HFFc6 (cell line): ENCODE measurements around the gene MACROH2A1. TPM values are rescaled to one million over a fixed set of nuclear protein-coding genes. Genes with fewer than 3 reads are reported as not detected.
A peak's percentile ranks its signal among the peaks of the same experiment; 100 is the strongest.

Experiments used
- DNase-seq: peaks from one replicate; pipeline ENCODE4 v3.0.0-alpha.2; 2018
- H3K27ac Mint-ChIP-seq: 2 replicates; pipeline ENCODE4 v1.8.0; 2020; ENCODE audit warnings: mild to moderate bottlenecking, mixed read lengths
- H3K27me3 Mint-ChIP-seq: 2 replicates; pipeline ENCODE4 v1.8.0; 2021; ENCODE audit warnings: mild to moderate bottlenecking, moderate library complexity, mixed read lengths; ENCODE audit not compliant: insufficient read depth
- H3K36me3 Mint-ChIP-seq: 2 replicates; pipeline ENCODE4 v1.8.0; 2021; ENCODE audit warnings: low read depth, mixed read lengths
- H3K4me1 Mint-ChIP-seq: 2 replicates; pipeline ENCODE4 v1.8.0; 2020; ENCODE audit warnings: low read depth, mixed read lengths
- H3K4me3 Mint-ChIP-seq: 2 replicates; pipeline ENCODE4 v1.8.0; 2020; ENCODE audit warnings: mild to moderate bottlenecking, moderate library complexity, mixed read lengths
- H3K9me3 Mint-ChIP-seq: 2 replicates; pipeline ENCODE4 v1.8.0; 2020; ENCODE audit warnings: mild to moderate bottlenecking, mixed read lengths
- CTCF ChIP-seq: fragments of 200-600 bp; sonication (generic); IDR thresholded peaks from 2 replicates; pipeline ENCODE4 v1.5.0; 2021; ENCODE audit warnings: antibody characterized with exemption, mild to moderate bottlenecking
- total RNA-seq, 6 experiments: library from RNA; stranded (reverse); fragmentation: NEBNext Ultra II Directional; extraction: Animal tissue kit (Norgen Biotek cat#: 25700); gene quantifications; 2 replicates in 1 of 6; 3 replicates in 5 of 6; pipeline ENCODE4 v1.2.3, GENCODE V29; 2021

The MACROH2A1 gene
- total RNA-seq, 6 experiments from 2014 or later = 116 to 144 (median 127) TPM

- peak overlapping the region; percentile 70 for H3K27ac Mint-ChIP-seq
- peak; percentile 43 for DNase-seq
These were observed 25.1 kb downstream of the MACROH2A1 start for GRCh38 chr5:135373736-135374515.

GRCh38 chr5:135372654-135373381, 26.2 kb downstream of the MACROH2A1 start:
- no peak for TF ChIP-seq CTCF
- no peak for DNase-seq
- Mint-ChIP-seq H3K36me3 (peaks cover 34% of the 10 kb centered on the region), H3K27me3 (peaks cover 2% of the 10 kb centered on the region), H3K4me3 (no peak overlapping the region), H3K9me3 (no peaks in the 10 kb centered on the region), H3K4me1 (peaks cover 83% of the 10 kb centered on the region), H3K27ac (peak overlapping the region; percentile 78)

More at GRCh38 chr5:135373736-135374515, 25.1 kb downstream of the MACROH2A1 start:
- Mint-ChIP-seq H3K9me3 (no peaks in the 10 kb centered on the region), H3K4me3 (no peak overlapping the region), H3K27me3 (peaks cover 2% of the 10 kb centered on the region; the same call in 1 of the 2 replicates), H3K4me1 (peaks cover 90% of the 10 kb centered on the region), H3K36me3 (peaks cover 37% of the 10 kb centered on the region)
- TF ChIP-seq CTCF = no peak

- Mint-ChIP-seq H3K4me3 (0 out of 2 replicates have a peak overlapping the region, but pooled peaks have one; percentile 1), H3K9me3 (no peaks in the 10 kb centered on the region), H3K36me3 (peaks cover 32% of the 10 kb centered on the region), H3K27ac (peak overlapping the region; percentile 78), H3K4me1 (peaks cover 83% of the 10 kb centered on the region), H3K27me3 (peaks cover 3% of the 10 kb centered on the region)
- TF ChIP-seq CTCF = no peak
- DNase-seq = peak; percentile 58
These were observed 27.3 kb downstream of the MACROH2A1 start for GRCh38 chr5:135371622-135372232.

- Mint-ChIP-seq H3K27ac (peak overlapping the region; percentile 21; the same call in 1 of the 2 replicates), H3K4me3 (no peak overlapping the region), H3K9me3 (no peaks in the 10 kb centered on the region), H3K4me1 (peaks cover 83% of the 10 kb centered on the region), H3K27me3 (peaks cover 3% of the 10 kb centered on the region), H3K36me3 (peaks cover 32% of the 10 kb centered on the region)
- DNase-seq = no peak
- no peak for TF ChIP-seq CTCF
These were observed 29.1 kb downstream of the MACROH2A1 start for GRCh38 chr5:135369952-135370351.

- Mint-ChIP-seq H3K27me3 (peaks cover 5% of the 10 kb centered on the region), H3K4me3 (no peak overlapping the region), H3K9me3 (no peaks in the 10 kb centered on the region), H3K27ac (peak overlapping the region; percentile 63; the same call in 1 of the 2 replicates), H3K36me3 (peaks cover 35% of the 10 kb centered on the region), H3K4me1 (peaks cover 65% of the 10 kb centered on the region)
- no peak for DNase-seq
- TF ChIP-seq CTCF = no peak
These were observed 31.5 kb downstream of the MACROH2A1 start for GRCh38 chr5:135367554-135367953.
